ENCODE results near the gene AUTS2. TPM values are rescaled to one million over a fixed set of nuclear protein-coding genes. Genes with fewer than 3 reads are reported as not detected.

The AUTS2 gene
- 0.90 and 3.2 TPM in 2 replicates for total RNA-seq

GRCh38 chr7:69598081-69598486 is at the start of gene AUTS2:
Gene AUTS2, plus strand, starts transcription at chr7:69598475. Its CDS starts 1,179 bp downstream, at chr7:69599654.

